ENCODE data around the gene NACC1.
A peak's percentile ranks its signal among the peaks of the same experiment; 100 is the strongest.

Gene NACC1

DNA sequence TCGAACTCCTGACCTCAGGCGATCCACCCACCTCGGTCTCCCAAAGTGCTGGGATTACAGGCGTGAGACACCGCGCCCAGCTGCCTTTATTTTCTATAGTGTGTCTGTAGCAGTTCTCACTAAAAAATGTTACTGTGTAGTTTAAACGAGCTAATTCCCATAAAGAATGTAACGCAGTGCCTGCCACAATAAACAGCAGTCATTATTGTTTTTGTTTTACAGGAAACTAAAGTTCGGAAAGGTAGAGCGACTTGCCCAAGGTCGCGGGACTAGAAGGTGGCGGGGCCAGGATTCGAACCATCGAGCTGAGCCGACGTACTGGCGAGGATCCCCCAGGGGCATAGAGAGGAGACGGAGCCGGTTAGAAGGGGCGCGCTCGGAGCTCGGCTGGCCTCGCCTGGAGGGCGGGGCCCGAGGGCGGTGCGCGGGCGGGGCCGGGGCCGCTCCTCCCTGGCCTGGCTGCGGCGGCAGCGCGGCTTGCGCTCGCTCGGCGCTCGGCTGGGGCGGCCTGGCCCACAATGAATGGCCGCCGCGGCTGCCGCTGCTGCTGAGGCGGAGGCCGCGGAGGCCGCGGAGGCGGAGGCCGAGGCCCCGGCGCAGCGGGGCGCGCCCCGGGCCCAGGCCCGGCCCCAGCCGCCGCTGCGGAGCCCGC is at the start of gene NACC1:
Gene NACC1 (plus strand): TSS at position 493 of the 652 bp plus-strand sequence. CDS start 16,944 bp downstream, outside the sequence.
- peak; percentile 94 for DNase-seq

- no peak for DNase-seq
Observed at GRCh38 chr19:13069415-13070359, 48.4 kb upstream of the NACC1 start.

GRCh38 chr19:13070425-13071140 is 47.5 kb upstream of the NACC1 start:
- no peak for DNase-seq

GRCh38 chr19:13071444-13072187 is 46.4 kb upstream of the NACC1 start:
- no peak for DNase-seq

GRCh38 chr19:13072188-13072908 is 45.7 kb upstream of the NACC1 start:
- DNase-seq, result no peak

GRCh38 chr19:13073263-13073662 is 44.8 kb upstream of the NACC1 start:
- no peak for DNase-seq

DNA sequence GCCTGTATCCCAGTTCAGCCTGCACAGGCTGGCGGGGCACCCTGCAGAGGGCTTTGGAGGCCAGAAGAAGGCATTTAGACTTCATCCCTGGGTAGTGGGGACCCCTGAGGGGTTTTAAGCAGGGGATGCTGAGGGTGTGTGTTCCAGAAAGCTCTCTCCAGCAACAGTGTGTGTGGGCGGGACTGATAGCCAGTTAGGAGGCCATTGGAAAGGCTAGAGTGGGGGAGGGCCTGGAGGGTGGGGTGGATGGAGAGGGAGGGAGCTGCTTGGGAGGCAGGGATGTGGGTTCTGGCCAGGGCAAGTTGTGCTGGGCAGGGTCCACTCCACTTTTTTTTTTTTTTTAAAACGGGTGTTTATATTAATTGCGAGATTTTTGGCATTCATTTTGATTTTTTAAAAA is 43.7 kb upstream of the NACC1 start:
- DNase-seq, result no peak

GRCh38 chr19:13076320-13076719 is 41.7 kb upstream of the NACC1 start:
- DNase-seq, result no peak

DNA sequence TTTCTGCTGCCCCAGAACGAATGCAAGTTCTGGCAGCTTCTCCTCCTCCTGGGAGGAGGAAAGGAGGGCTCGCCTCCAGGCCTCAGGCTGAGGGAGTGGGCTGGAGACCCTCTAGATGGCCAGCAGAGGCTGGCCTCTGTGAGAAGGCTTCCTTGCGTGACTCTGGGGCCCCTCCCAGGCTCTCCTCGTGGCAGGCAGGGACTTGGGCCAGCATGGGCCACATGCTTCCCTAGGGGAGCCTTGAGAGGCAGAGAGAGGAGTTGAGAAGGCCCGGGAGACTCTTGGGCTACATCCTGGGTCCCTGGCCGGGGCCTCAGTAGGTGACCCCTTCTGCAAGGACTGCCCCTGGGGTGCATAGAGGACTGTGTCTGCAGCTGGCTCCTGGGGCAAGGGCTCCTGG is 41.3 kb upstream of the NACC1 start:
- no peak for DNase-seq

DNA sequence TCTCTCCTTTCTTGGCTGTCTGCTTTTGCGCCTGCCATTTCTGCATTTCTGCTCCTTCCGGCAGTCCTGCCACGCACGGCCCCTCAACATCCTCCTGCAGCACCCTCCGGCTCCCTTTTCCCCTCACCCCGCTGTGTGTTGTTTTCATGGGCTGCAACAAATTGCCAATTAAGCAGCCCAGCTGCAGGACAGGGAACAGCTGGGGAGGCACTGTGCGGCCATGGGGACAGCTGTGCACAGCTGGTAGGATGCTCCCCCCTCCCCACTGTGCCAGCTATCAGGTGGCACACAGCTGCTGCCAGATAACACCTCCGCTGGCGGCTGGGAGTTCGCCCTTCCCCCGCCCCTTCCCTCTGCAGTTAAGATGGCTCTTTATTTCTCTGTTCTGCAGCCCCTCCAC is 40.8 kb upstream of the NACC1 start:
- no peak for DNase-seq

GRCh38 chr19:13078381-13078780 is 39.7 kb upstream of the NACC1 start:
- no peak for DNase-seq

DNA sequence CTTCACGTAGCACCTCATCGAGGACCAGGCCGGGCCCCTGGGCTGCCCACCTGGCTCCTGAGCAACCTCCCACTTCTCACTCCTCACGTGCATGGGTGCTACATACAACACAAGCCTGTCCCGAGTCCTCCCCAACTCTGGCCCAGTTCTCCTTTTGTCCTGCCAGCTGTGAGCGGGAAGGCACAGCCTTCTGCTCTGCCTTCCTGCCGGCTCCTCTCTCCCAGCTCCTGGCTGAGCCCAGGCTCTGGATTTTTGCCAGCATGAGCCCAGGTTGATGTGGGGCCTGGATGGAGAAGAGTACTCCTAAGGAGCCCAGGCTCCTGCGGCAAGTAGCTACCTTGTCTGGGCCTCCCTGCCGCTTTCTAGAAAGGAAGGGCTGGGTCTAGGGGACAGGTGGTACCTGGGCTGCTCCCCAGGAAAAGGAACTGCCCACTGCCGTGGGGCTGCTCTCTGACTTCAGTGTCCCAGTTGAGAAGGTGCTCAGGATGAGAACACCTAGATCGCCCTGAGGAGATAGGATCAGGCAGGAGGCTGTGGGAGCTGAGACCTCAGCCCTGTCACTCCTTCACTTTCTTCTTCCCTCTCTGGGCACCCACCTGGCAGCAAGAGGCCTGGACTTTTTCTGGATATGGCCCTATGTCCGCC is 39.0 kb upstream of the NACC1 start:
- DNase-seq, result no peak

DNA sequence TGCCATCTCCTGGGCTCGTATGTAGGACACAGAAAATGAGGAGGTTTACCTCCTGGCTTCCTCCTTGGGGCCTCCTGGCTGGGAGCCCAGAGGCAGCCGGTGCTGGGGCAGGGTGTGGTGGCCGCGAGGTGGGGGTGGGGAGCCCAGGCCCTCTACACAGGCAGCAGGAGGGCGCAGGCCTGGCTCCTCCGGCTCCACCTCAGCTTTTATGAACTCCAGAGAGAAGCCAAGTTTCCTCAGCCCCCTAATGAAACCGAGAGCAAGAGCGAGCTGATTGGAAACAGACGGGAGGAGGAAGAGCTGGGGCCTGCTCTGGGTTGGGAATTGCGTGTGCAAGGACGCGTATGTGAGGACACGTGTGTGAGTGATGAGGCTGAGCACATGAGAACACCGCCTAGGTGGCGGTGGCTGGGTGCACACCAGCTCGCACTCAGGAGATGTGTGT is 38.5 kb upstream of the NACC1 start:
- DNase-seq, result peak; percentile 91

GRCh38 chr19:13082192-13083007 is 35.7 kb upstream of the NACC1 start:
- DNase-seq, result no peak

DNA sequence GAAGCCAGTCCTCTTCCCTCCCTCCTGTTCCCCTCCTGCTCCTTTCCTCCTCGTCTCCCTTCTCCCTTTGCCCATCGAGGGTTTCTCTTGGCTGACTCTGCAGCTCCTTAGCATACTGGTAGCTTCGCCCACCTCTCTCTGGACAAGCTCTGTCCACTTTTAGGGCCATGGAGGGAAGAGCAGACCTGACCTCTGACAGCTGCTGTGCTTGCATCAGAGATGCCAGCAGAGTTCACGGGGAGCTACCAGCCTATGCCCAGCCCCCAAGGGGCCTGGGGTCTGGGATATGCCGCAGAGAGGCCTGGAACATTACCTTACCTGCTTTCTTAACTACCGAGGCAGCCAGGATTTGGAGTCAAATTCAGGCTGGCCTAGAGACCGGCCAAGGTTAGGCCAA is 35.1 kb upstream of the NACC1 start:
- DNase-seq, result no peak

DNA sequence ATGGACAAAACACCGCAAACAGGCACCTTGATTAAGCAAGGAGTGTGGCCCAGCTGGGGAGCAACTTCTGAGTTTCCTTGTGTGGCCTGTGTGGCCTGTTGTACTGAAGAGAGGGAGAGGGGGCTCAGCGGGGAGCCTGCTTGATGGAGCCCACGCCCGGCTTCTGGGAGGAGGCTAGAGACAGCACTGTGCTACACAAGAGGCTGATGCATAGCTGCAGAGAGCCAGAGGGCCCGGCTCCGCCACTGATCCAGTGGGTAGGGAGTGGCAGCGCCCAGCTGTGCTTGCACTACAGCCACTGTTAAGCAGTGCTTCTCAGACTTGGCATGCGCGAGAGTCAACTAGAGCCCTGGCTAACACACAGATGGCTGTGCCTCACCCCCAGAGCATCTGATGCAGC is 34.4 kb upstream of the NACC1 start:
- no peak for DNase-seq

GRCh38 chr19:13085666-13086065 is 32.4 kb upstream of the NACC1 start:
- DNase-seq, result no peak

DNA sequence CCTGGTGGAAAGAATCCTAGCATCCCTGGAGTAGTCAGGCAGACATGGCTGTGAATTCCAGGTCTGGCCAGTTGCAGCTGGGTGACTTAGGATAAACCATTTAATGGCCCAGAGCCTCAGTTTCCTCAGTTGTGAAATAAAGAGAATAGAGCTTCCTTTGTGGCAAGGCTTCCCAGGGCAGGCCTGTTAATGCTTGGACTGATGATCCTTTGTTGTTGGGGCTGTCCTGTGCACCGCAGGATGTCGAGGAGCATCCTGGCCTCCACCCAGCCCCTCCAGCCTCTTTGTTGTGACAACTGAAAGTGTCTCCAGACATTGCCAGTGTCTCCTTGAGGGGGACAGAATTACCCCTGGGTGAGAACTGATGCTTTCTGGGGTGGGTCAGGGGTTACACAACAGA is 31.7 kb upstream of the NACC1 start:
- no peak for DNase-seq

DNA sequence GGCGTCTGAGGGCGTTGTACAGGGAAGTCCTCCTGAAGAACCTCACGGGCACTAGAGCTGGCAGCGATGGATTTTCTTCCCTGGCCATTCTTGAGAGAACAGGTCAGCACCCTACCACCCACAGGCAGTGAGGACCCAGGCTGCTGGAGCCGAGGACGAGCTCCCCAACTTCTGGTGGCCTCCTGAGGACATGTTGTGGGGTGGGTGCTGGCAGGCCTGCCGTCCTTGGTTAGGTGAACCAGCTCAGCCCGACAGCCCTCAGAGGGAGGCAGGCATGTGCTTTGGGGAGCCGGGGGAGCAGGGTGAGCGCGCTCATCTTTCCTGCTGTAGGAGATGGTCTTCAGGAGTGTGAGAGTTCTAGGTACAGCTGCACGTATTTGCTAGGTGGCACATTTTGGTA is 30.8 kb upstream of the NACC1 start:
- DNase-seq, result no peak

DNA sequence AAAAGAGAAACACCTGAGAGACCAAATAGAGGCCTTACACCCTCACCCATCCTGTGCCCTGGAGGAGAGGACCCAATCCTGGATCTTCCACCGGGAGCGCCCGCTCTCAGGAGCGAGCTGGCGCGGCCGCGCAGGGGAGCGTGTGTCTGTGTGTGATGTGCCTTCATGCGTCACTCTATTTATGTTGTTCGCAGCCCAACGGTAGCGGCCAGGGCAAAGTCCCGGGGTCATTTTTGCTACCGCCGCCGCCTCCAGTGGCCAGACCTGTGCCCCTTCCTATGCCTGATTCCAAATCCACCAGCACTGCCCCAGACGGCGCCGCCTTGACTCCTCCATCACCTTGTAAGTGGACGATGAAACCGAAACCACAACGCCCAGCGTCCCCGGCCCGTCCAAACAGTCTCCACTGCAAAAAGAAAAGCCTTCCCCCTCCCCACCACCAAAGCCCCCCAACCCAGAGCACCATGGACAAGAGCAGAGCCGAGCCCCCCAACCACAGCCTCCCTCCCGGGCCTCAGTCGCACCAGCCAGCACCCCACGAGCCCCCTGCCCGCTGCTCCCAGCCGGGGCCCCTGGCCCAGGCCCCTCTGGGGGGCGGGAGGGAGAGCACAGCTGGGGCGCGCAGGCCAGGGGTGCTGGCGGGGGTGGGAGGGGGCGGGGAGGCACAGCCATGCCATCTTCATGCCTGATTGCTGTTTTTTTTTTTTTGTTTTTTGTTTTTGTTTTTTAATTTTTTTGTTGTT is 30.1 kb upstream of the NACC1 start:
- no peak for DNase-seq

Data from left hindlimb (tissue), 1 donor.